Gastrocnemius medialis (tissue), 4 donors: ENCODE data around the gene CEL. TPM values are rescaled to one million over a fixed set of nuclear protein-coding genes. Genes with fewer than 3 reads are reported as not detected.
"Not testable (repeated sequence)": the region's sequence is repeated elsewhere in the genome, so short reads cannot be mapped to it uniquely, and the experiment has no call there.

Source experiments
- ATAC-seq, 2 donors: fragments of 150-250 bp; one replicate each; pipeline ENCODE4 v1.9.1; 2016
- DNase-seq, 2 donors: peaks; one replicate each; pipeline ENCODE4 v3.0.0-alpha.2; 2019
- H3K27ac ChIP-seq, 4 donors: fragments of 200-600 bp; sonication (generic); 1 replicate in 1 of 4; 2 replicates in 3 of 4; pipeline ENCODE4 v1.5.1; 2016 to 2018; ENCODE audit warnings: mild to moderate bottlenecking in 2 of 4, moderate library complexity in 1 of 4
- H3K27me3 ChIP-seq, 3 donors: fragments of 200-600 bp; sonication (generic) in 2 of 3; 1 replicate in 1 of 3; 2 replicates in 2 of 3; pipeline versions ENCODE4 v1.5.1 to v1.6.0; 2016 to 2019; ENCODE audit warnings: mild to moderate bottlenecking in 1 of 3, moderate library complexity in 1 of 3
- H3K36me3 ChIP-seq, 2 donors: fragments of 200-600 bp; sonication (generic) in 1 of 2; one replicate each; pipeline ENCODE4 v1.5.1; 2017 to 2018
- H3K4me1 ChIP-seq, 2 donors: fragments of 200-600 bp; sonication (generic) in 1 of 2; one replicate each; pipeline ENCODE4 v1.5.1; 2016 to 2017; ENCODE audit warnings: mild to moderate bottlenecking in 2 of 2
- H3K4me3 ChIP-seq, 4 donors: fragments of 200-600 bp; sonication (generic) in 3 of 4; 1 replicate in 1 of 4; 2 replicates in 3 of 4; pipeline ENCODE4 v1.5.1; 2016 to 2019; ENCODE audit warnings: mild to moderate bottlenecking in 2 of 4
- H3K9me3 ChIP-seq, 3 donors: fragments of 200-600 bp; sonication (generic) in 2 of 3; 1 replicate in 1 of 3; 2 replicates in 2 of 3; pipeline ENCODE4 v1.5.1; 2016 to 2019
- POLR2A ChIP-seq, 2 donors: fragments of 450-650 bp; IDR thresholded peaks; one replicate each; pipeline ENCODE4 v1.6.1; 2017; ENCODE audit warnings: antibody characterized with exemption in 2 of 2, mild to moderate bottlenecking in 2 of 2, moderate library complexity in 2 of 2
- in situ Hi-C, 4 donors: fragments of 200-750 bp; cut with MboI; loops; one replicate each; pipeline versions ENCODE4 v1.15.0 to v1.8.0; 2017; ENCODE audit warnings: low sequenced_read_pairs in 4 of 4
- intact Hi-C: fragments of 100-400 bp; cut with DNase I; formaldehyde crosslinking; loops from one replicate; pipeline ENCODE4 v1.15.1; 2023; ENCODE audit warnings: low total_unique reads
- total RNA-seq, 4 donors: library from RNA; depleted of rRNA; stranded (reverse); fragments of >200 nt; gene quantifications; one replicate each; pipeline versions ENCODE4 v1.1.0 to v1.2.3, GENCODE V29; 2016
- TF ChIP-seq, protein P1 (sequence below), 5 experiments: fragments of 450-650 bp in 3 of 5; fragments of 200-600 bp in 2 of 5; sonication (generic) in 2 of 5; IDR thresholded peaks in 4 of 5; conservative IDR thresholded peaks in 1 of 5; 1 replicate in 4 of 5; 2 replicates in 1 of 5; pipeline ENCODE4 v1.5.1; 2016 to 2019; ENCODE audit warnings: antibody characterized with exemption in 5 of 5, mild to moderate bottlenecking in 3 of 5, moderate library complexity in 3 of 5

The CEL gene
- total RNA-seq, 4 donors from 2014 or later: 0.13 to 1.8 TPM; not detected in 2

DNA sequence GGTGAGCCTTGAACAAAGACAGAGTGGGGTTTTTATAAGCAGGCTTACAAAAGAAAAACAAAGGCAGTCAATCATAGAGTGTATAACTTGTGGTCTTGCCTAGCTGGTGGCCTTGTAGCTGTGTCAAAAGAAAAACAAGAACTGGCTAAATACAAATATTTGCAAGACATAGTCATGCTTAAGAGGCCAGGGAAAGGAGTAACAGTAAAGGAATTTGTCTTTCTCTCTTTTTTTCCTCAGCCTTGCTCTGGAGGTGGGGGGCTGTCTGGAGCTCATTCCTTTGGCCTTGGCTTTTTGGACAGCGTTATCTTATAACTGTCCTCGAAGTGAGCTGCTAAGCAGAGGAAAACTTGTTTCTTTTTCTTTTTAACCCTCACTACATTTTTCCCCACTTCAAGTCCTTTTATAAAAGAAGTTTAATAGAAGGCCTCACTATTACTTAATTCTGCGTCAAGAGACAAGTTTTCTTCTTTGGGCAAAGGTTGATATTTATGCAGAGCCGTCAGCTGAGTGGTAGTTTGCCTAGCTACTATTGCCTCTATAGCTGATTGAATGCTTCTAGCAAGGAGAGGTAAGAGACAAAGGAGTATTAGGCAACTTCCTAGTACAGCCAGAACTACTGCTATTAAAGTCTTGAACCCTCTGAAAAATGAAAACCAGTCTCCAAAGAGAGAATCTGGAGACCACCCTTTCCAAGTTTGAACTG lies 14.3 kb downstream of the CEL start:
- in situ Hi-C loops: no loop called here
- intact Hi-C loops: no loop called here
- no peak overlapping the region for H3K4me3 ChIP-seq
- no peak overlapping the region for H3K27ac ChIP-seq
- H3K4me1 ChIP-seq: no peaks in the 10 kb centered on the region
- DNase-seq (no peak), ATAC-seq (no peak)
- no peaks in the 10 kb centered on the region for H3K27me3 ChIP-seq
- TF ChIP-seq, protein P1, sequence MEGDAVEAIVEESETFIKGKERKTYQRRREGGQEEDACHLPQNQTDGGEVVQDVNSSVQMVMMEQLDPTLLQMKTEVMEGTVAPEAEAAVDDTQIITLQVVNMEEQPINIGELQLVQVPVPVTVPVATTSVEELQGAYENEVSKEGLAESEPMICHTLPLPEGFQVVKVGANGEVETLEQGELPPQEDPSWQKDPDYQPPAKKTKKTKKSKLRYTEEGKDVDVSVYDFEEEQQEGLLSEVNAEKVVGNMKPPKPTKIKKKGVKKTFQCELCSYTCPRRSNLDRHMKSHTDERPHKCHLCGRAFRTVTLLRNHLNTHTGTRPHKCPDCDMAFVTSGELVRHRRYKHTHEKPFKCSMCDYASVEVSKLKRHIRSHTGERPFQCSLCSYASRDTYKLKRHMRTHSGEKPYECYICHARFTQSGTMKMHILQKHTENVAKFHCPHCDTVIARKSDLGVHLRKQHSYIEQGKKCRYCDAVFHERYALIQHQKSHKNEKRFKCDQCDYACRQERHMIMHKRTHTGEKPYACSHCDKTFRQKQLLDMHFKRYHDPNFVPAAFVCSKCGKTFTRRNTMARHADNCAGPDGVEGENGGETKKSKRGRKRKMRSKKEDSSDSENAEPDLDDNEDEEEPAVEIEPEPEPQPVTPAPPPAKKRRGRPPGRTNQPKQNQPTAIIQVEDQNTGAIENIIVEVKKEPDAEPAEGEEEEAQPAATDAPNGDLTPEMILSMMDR (IDR thresholded peaks at IDR 0.05 in 4 of 5, conservative IDR thresholded peaks at IDR 0.05 in 1 of 5): no peak
- no peak for TF ChIP-seq POLR2A (IDR thresholded peaks at IDR 0.05)
- H3K36me3 ChIP-seq: no peaks in the 10 kb centered on the region
- H3K9me3 ChIP-seq: no peaks in the 10 kb centered on the region

DNA sequence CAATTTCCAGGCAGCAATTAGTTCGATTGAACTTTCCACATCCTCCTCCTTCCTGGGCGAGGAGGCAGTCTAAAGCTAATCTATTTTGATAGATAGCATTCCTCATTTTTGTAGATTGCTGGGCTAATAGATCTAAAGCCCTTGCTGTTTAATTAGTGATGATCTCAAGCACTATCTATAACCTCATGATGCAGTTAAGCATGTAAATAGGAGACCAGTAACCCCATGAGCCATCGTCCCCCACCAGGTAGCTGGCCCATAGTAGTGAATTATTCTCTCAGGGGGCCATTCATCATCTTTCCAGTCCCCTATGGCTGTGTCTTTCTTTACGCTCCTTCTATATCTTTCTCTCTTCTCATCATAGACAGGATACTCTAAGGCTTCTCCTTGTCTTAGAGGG lies 14.9 kb downstream of the CEL start:
- no peaks in the 10 kb centered on the region for H3K9me3 ChIP-seq
- H3K4me3 ChIP-seq: no peak overlapping the region
- no peaks in the 10 kb centered on the region for H3K27me3 ChIP-seq
- H3K36me3 ChIP-seq: no peaks in the 10 kb centered on the region
- TF ChIP-seq POLR2A (IDR thresholded peaks at IDR 0.05): no peak
- TF ChIP-seq, protein P1 (IDR thresholded peaks at IDR 0.05 in 4 of 5, conservative IDR thresholded peaks at IDR 0.05 in 1 of 5): no peak
- no peaks in the 10 kb centered on the region for H3K4me1 ChIP-seq
- in situ Hi-C loops (no loop called here), intact Hi-C loops (no loop called here)
- ATAC-seq: no peak
- H3K27ac ChIP-seq: no peak overlapping the region
- no peak for DNase-seq

- H3K4me3 ChIP-seq: no peak overlapping the region
- intact Hi-C loops: no loop called here
- no peak for ATAC-seq
- no peak for DNase-seq
- no peaks in the 10 kb centered on the region for H3K4me1 ChIP-seq
- in situ Hi-C loops: no loop called here
- no peaks in the 10 kb centered on the region for H3K27me3 ChIP-seq
- no peak for TF ChIP-seq POLR2A (IDR thresholded peaks at IDR 0.05)
- TF ChIP-seq, protein P1 (IDR thresholded peaks at IDR 0.05 in 4 of 5, conservative IDR thresholded peaks at IDR 0.05 in 1 of 5): no peak
- H3K27ac ChIP-seq: no peak overlapping the region
- H3K36me3 ChIP-seq: no peaks in the 10 kb centered on the region
- H3K9me3 ChIP-seq: no peaks in the 10 kb centered on the region
Measured at GRCh38 chr9:133078486-133078885, 16.7 kb downstream of the CEL start.

DNA sequence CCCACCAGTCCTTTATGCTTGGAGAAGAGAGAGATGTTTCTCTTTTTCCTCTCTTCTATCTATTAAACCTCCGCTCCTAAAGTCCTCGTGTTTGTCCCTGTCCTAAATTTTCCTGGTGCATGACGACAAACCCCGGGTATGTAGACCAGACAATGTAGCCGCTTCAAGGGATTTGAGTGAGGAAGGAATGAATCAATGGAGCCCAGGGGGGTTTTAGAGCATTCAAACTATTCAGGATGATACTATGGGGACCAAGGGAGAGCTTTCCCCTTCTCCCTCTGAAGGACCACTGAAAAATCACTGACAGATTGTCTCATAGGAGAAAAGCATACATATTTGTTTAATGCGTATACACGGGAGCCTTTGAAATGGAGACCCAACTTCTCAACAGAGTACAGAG lies 18.4 kb downstream of the CEL start:
- intact Hi-C loops (no loop called here), in situ Hi-C loops (no loop called here)
- no peaks in the 10 kb centered on the region for H3K27me3 ChIP-seq
- H3K4me3 ChIP-seq: no peak overlapping the region
- ATAC-seq (no peak), DNase-seq (no peak)
- H3K9me3 ChIP-seq: no peaks in the 10 kb centered on the region
- H3K27ac ChIP-seq: no peak overlapping the region
- no peaks in the 10 kb centered on the region for H3K36me3 ChIP-seq
- TF ChIP-seq POLR2A (IDR thresholded peaks at IDR 0.05): no peak
- TF ChIP-seq, protein P1 (IDR thresholded peaks at IDR 0.05 in 4 of 5, conservative IDR thresholded peaks at IDR 0.05 in 1 of 5): no peak
- no peaks in the 10 kb centered on the region for H3K4me1 ChIP-seq

- H3K4me1 ChIP-seq, H3K4me3 ChIP-seq, ATAC-seq, in situ Hi-C loops, H3K27ac ChIP-seq, H3K36me3 ChIP-seq, DNase-seq, H3K27me3 ChIP-seq, intact Hi-C loops, H3K9me3 ChIP-seq: not testable (repeated sequence)
Measured at GRCh38 chr9:133080786-133081779, 19.3 kb downstream of the CEL start.

GRCh38 chr9:133081957-133082644 lies 20.3 kb downstream of the CEL start:
- H3K27me3 ChIP-seq, H3K9me3 ChIP-seq, H3K36me3 ChIP-seq, ATAC-seq, DNase-seq, in situ Hi-C loops, intact Hi-C loops, H3K4me3 ChIP-seq, H3K4me1 ChIP-seq, H3K27ac ChIP-seq: not testable (repeated sequence)

DNA sequence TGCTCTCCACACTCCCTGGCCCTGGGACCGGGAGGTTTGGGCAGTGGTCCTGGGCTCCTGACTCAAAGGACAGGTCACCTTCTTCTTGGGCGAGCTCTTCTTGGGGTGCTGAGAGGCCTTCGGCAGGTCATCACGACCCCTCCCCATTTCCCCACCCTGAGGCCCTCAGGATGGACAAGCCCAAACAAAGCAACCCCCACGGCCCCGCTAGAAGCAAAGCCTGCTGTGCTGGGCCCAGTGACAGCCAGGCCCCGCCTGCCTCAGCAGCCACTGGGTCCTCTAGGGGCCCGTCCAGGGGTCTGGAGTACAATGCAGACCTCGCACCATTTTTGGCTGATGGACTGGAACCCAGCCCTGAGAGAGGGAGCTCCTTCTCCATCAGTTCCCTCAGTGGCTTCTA lies 21.9 kb downstream of the CEL start:
- in situ Hi-C loops, H3K27ac ChIP-seq, H3K9me3 ChIP-seq, H3K4me1 ChIP-seq, H3K36me3 ChIP-seq, DNase-seq, H3K27me3 ChIP-seq, ATAC-seq, intact Hi-C loops, H3K4me3 ChIP-seq: not testable (repeated sequence)
